ENCODE measurements around the gene PTGES2. TPM values are rescaled to one million over a fixed set of nuclear protein-coding genes. Genes with fewer than 3 reads are reported as not detected.

PTGES2 gene
- total RNA-seq, 2 donors from 2014 or later, result 73.5 to 84.5 TPM

DNA sequence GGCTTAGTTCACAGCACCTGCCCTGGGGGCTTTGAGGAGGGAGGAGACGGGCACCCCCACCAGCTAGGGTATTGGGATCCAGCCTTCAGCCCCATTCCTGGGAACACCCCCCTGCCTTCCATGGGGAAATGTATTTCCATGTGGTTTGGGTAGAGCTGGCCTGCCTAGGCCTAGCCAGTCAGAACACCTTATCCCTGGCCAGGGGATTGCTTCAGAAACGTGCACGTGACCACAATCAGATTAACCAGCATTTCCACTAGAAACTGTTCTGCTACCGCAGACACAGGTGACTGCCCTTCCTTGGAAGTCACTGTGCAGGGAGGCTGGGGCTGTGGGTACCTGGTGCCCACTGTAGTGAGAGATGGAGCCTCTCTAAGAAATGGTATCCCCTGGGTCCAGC is 46.5 kb upstream of the PTGES2 start:
- Mint-ChIP-seq H3K4me1 (no peaks in the 10 kb centered on the region), H3K36me3 (ENCODE audit: low read depth) (peaks cover 69% of the 10 kb centered on the region), H3K27ac (no peak overlapping the region), H3K9me3 (peaks cover 3% of the 10 kb centered on the region), H3K27me3 (ENCODE audit: insufficient read depth) (no peaks in the 10 kb centered on the region), H3K4me3 (no peak overlapping the region)
- Histone ChIP-seq H3K9me3 (ENCODE audit: control insufficient read depth, low read length) (peaks cover 4% of the 10 kb centered on the region), H3K27ac (ENCODE audit: low read depth, low read length) (no peak overlapping the region), H3K4me1 (ENCODE audit: control insufficient read depth, insufficient read depth, low read length) (no peaks in the 10 kb centered on the region), H3K36me3 (ENCODE audit: control insufficient read depth, insufficient read depth, low read length) (peaks cover 69% of the 10 kb centered on the region), H3K27me3 (ENCODE audit: control insufficient read depth, insufficient read depth, low read length, poor library complexity, severe bottlenecking) (no peaks in the 10 kb centered on the region), H3K9ac (ENCODE audit: extremely low read depth, low read length, poor library complexity, severe bottlenecking) (no peak overlapping the region), H3K4me3 (ENCODE audit: low read length) (no peak overlapping the region)
- 95 to 100% methylated on average over 2 to 4 of the region's 4 CpGs for WGBS, 2 experiments (ENCODE audit: insufficient coverage in 1 of 2, insufficient read length in 1 of 2)
- TF ChIP-seq, protein P1, sequence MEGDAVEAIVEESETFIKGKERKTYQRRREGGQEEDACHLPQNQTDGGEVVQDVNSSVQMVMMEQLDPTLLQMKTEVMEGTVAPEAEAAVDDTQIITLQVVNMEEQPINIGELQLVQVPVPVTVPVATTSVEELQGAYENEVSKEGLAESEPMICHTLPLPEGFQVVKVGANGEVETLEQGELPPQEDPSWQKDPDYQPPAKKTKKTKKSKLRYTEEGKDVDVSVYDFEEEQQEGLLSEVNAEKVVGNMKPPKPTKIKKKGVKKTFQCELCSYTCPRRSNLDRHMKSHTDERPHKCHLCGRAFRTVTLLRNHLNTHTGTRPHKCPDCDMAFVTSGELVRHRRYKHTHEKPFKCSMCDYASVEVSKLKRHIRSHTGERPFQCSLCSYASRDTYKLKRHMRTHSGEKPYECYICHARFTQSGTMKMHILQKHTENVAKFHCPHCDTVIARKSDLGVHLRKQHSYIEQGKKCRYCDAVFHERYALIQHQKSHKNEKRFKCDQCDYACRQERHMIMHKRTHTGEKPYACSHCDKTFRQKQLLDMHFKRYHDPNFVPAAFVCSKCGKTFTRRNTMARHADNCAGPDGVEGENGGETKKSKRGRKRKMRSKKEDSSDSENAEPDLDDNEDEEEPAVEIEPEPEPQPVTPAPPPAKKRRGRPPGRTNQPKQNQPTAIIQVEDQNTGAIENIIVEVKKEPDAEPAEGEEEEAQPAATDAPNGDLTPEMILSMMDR (conservative IDR thresholded peaks at IDR 0.05), result no peak
- no peak for DNase-seq

DNA sequence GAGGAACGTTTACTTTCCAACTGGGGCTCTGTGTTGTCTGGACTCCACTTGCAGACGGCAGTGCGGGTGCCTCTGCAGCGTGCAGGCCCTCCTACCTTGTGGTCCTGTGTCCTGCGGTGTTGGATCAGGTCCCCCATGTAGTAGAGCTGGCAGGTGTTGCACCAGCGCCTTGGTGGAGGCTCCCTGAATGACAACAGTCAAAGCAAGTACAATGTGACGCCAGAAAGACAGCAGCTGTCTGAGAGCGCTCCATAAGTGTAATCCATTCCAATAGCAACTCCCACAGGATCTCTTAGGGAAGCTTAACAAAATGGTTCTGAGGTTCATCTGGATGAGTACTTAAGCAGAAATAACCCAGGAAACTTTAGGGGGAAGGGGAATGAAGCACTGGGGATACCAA is 42.4 kb upstream of the PTGES2 start:
- no peaks in the 10 kb centered on the region for H3K4me1 ChIP-seq (ENCODE audit: control insufficient read depth, insufficient read depth, low read length)
- H3K9ac ChIP-seq (ENCODE audit: extremely low read depth, low read length, poor library complexity, severe bottlenecking), result no peak overlapping the region
- H3K27ac ChIP-seq (ENCODE audit: low read depth, low read length), result no peak overlapping the region
- no peaks in the 10 kb centered on the region for H3K27me3 ChIP-seq (ENCODE audit: control insufficient read depth, insufficient read depth, low read length, poor library complexity, severe bottlenecking)
- H3K27me3 Mint-ChIP-seq (ENCODE audit: insufficient read depth), result no peaks in the 10 kb centered on the region
- WGBS, 2 experiments (ENCODE audit: insufficient coverage in 1 of 2, insufficient read length in 1 of 2), result 88 to 100% methylated on average over 7 to 8 of the region's 8 CpGs
- no peak overlapping the region for H3K4me3 ChIP-seq (ENCODE audit: low read length)
- TF ChIP-seq, protein P1 (conservative IDR thresholded peaks at IDR 0.05), result no peak
- H3K4me1 Mint-ChIP-seq, result no peaks in the 10 kb centered on the region
- H3K9me3 ChIP-seq (ENCODE audit: control insufficient read depth, low read length), result no peaks in the 10 kb centered on the region
- H3K36me3 Mint-ChIP-seq (ENCODE audit: low read depth), result peaks cover 64% of the 10 kb centered on the region
- no peaks in the 10 kb centered on the region for H3K9me3 Mint-ChIP-seq
- peaks cover 60% of the 10 kb centered on the region for H3K36me3 ChIP-seq (ENCODE audit: control insufficient read depth, insufficient read depth, low read length)
- no peak overlapping the region for H3K27ac Mint-ChIP-seq
- no peak overlapping the region for H3K4me3 Mint-ChIP-seq
- no peak for DNase-seq

DNA sequence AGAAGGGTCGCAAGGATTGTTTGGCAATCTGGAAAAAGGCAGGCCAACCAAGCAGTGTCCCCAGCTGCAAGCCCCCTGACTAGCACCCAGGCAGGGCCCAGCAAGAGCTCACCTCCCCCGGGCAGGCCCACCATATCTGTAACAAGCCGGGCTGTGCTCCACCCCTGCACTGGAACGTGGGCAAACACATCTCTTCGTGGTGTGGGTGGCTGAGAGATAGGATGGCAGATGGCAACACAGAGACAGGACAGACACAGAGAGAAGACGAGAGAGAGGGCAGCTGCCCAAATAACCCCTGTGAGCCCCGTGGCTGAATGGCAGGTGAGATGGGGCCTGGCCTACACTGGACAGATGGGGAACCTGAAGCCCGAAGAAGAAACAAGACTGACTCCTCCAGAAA is 42.0 kb upstream of the PTGES2 start:
- H3K9me3 Mint-ChIP-seq, result no peaks in the 10 kb centered on the region
- peak overlapping the region; percentile 3 for H3K27ac Mint-ChIP-seq
- DNase-seq, result no peak
- Histone ChIP-seq H3K4me1 (ENCODE audit: control insufficient read depth, insufficient read depth, low read length) (no peaks in the 10 kb centered on the region), H3K36me3 (ENCODE audit: control insufficient read depth, insufficient read depth, low read length) (peaks cover 60% of the 10 kb centered on the region), H3K27me3 (ENCODE audit: control insufficient read depth, insufficient read depth, low read length, poor library complexity, severe bottlenecking) (no peaks in the 10 kb centered on the region), H3K27ac (ENCODE audit: low read depth, low read length) (no peak overlapping the region), H3K9ac (ENCODE audit: extremely low read depth, low read length, poor library complexity, severe bottlenecking) (no peak overlapping the region), H3K9me3 (ENCODE audit: control insufficient read depth, low read length) (no peaks in the 10 kb centered on the region), H3K4me3 (ENCODE audit: low read length) (no peak overlapping the region)
- TF ChIP-seq, protein P1 (conservative IDR thresholded peaks at IDR 0.05), result no peak
- no peak overlapping the region for H3K4me3 Mint-ChIP-seq
- no peaks in the 10 kb centered on the region for H3K4me1 Mint-ChIP-seq
- H3K27me3 Mint-ChIP-seq (ENCODE audit: insufficient read depth), result no peaks in the 10 kb centered on the region
- WGBS, 2 experiments (ENCODE audit: insufficient coverage in 1 of 2, insufficient read length in 1 of 2), result 94% methylated on average over 6 to 8 of the region's 8 CpGs
- H3K36me3 Mint-ChIP-seq (ENCODE audit: low read depth), result peaks cover 64% of the 10 kb centered on the region

Measured in endodermal cell (in vitro differentiated cells).